K562 (cell line): ENCODE data around the gene BANP.

Source experiments
- ASH1L ChIP-seq: fragments of 450-650 bp; IDR thresholded peaks from 2 replicates; pipeline ENCODE4 v1.6.1; 2018; ENCODE audit warnings: borderline replicate concordance, mild to moderate bottlenecking, low read depth; ENCODE audit not compliant: partially characterized antibody
- KLF1 ChIP-seq: fragments of 450-650 bp; IDR thresholded peaks from 2 replicates; pipeline ENCODE4 v1.6.1; 2016; ENCODE audit warnings: missing genetic modification characterization, missing compliant biosample characterization
- SMAD2 ChIP-seq: fragments of 150-350 bp; IDR thresholded peaks from 2 replicates; pipeline ENCODE4 v1.6.1; 2014; ENCODE audit warnings: low read depth, mild to moderate bottlenecking, low read length
- TBP ChIP-seq: optimal IDR thresholded peaks from 2 replicates; pipeline ENCODE3; 2011; ENCODE audit warnings: low read depth, low read length, improper control_type of control experiment
- ZBTB17 ChIP-seq: fragments of 450-650 bp; formaldehyde crosslinking; IDR thresholded peaks from 2 replicates; pipeline ENCODE4 v1.4.0; 2020; ENCODE audit warnings: mild to moderate bottlenecking
- ZBTB33 ChIP-seq: sonication (generic); formaldehyde crosslinking; IDR thresholded peaks from 2 replicates; pipeline ENCODE4 v1.8.1; 2023; ENCODE audit warnings: mild to moderate bottlenecking, missing genetic modification reagents
- ZFPM2 ChIP-seq: fragments of 250-450 bp; sonication (Bioruptor Pico); IDR thresholded peaks from 2 replicates; pipeline ENCODE4 v1.5.1; 2022; ENCODE audit warnings: mild to moderate bottlenecking

GRCh38 chr16:88084881-88085280, 133.6 kb downstream of the BANP start:
- TF ChIP-seq TBP: no peak
- TF ChIP-seq KLF1 (tag): no peak
- no peak for TF ChIP-seq ZBTB17 (CRISPR knock-in tag)
- no peak for TF ChIP-seq SMAD2
- no peak for TF ChIP-seq ASH1L
- TF ChIP-seq ZFPM2 (CRISPR knock-in tag): no peak
- no peak for TF ChIP-seq ZBTB33 (CRISPR knock-in tag)
